Measurements from ENCODE around the gene NRG3.

DNA sequence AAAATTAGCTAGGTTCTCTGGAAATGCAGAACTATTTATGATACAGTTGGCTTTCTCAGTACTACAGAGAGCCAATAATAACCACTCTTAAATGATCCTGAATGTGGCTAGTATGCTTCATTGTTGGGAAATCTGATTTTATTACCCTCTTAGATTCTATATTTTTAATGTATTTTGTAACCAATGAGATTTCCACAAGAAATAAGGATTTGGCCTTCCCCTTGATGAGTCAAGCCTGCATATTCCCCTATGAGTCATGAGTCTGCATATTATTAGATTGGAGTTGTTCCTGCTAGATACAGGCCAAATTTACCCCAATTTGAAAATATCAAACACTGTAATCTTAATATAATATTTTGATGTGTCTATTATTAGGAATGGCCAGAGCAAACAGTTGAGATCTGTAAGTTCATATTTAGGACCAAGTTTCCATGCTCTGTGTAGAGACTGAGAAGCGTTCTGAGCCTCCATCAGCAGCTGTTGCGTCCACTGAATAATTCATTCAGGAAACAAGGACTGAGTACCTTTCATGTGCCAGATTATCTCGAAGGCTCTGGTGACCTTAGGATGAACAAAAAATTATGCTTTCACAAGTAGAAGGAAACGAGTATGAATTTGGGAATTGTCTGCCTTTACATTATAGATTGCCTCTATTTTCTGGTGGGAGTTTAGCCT is 793.4 kb downstream of the NRG3 start:
- TF ChIP-seq, protein P1, sequence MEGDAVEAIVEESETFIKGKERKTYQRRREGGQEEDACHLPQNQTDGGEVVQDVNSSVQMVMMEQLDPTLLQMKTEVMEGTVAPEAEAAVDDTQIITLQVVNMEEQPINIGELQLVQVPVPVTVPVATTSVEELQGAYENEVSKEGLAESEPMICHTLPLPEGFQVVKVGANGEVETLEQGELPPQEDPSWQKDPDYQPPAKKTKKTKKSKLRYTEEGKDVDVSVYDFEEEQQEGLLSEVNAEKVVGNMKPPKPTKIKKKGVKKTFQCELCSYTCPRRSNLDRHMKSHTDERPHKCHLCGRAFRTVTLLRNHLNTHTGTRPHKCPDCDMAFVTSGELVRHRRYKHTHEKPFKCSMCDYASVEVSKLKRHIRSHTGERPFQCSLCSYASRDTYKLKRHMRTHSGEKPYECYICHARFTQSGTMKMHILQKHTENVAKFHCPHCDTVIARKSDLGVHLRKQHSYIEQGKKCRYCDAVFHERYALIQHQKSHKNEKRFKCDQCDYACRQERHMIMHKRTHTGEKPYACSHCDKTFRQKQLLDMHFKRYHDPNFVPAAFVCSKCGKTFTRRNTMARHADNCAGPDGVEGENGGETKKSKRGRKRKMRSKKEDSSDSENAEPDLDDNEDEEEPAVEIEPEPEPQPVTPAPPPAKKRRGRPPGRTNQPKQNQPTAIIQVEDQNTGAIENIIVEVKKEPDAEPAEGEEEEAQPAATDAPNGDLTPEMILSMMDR (IDR thresholded peaks at IDR 0.05; ENCODE audit: low read depth, low read length, poor library complexity, severe bottlenecking), result no peak
- TF ChIP-seq EZH2phosphoT487 (IDR thresholded peaks at IDR 0.05; ENCODE audit: borderline replicate concordance, low read length), result no peak

All from DOHH2 (cell line).